CD4-positive, alpha-beta memory T cell (primary cell): ENCODE measurements around the gene LCP1. TPM values are rescaled to one million over a fixed set of nuclear protein-coding genes. Genes with fewer than 3 reads are reported as not detected.
A peak's percentile ranks its signal among the peaks of the same experiment; 100 is the strongest.

Experiments used
- CTCF ChIA-PET: fragments of 350-600 bp; sonication (Branson Sonifier 250); formaldehyde crosslinking; loops from one replicate; lab custom pipeline; 2021; ENCODE audit warnings: inconsistent platforms; ENCODE audit not compliant: partially characterized antibody; lab: Charles Lee
- POLR2A ChIA-PET: fragments of 350-600 bp; sonication (Branson Sonifier 250); formaldehyde crosslinking; loops from one replicate; lab custom pipeline; 2021; ENCODE audit not compliant: partially characterized antibody; lab: Charles Lee
- DNase-seq, 5 donors: peaks; one replicate each; pipeline versions ENCODE4 v3.0.0 to v3.0.0-alpha.2; 2020 to 2022; ENCODE audit warnings: mixed read lengths in 1 of 5
- H3K27ac ChIP-seq: one replicate; pipeline ENCODE4 v1.7.0; 2013; ENCODE audit warnings: low read depth, low read length
- H3K27me3 ChIP-seq: 2 replicates; pipeline ENCODE4 v1.7.0; 2013; ENCODE audit warnings: mild to moderate bottlenecking, low read length, moderate library complexity; ENCODE audit not compliant: insufficient read depth
- H3K36me3 ChIP-seq: 2 replicates; pipeline ENCODE4 v1.7.0; 2013; ENCODE audit warnings: mild to moderate bottlenecking, low read length, moderate library complexity; ENCODE audit not compliant: insufficient read depth
- H3K4me1 ChIP-seq: 2 replicates; pipeline ENCODE4 v1.7.0; 2013; ENCODE audit warnings: mild to moderate bottlenecking, low read length, moderate library complexity; ENCODE audit not compliant: insufficient read depth
- H3K4me3 ChIP-seq, 2 donors: one replicate each; pipeline ENCODE4 v1.7.0; 2013; ENCODE audit warnings: low read length in 2 of 2, mild to moderate bottlenecking in 1 of 2
- H3K9me3 ChIP-seq, 2 donors: one replicate each; pipeline ENCODE4 v1.7.0; 2013; ENCODE audit warnings: low read length in 2 of 2, control low read depth in 1 of 2; ENCODE audit not compliant: control insufficient read depth in 1 of 2
- H3K27ac Mint-ChIP-seq, 7 donors: one replicate each; pipeline ENCODE4 v1.8.0; 2020 to 2021; ENCODE audit warnings: mixed read lengths in 7 of 7, mild to moderate bottlenecking in 6 of 7, inconsistent platforms in 3 of 7, moderate library complexity in 3 of 7
- H3K27me3 Mint-ChIP-seq, 2 donors: one replicate each; pipeline ENCODE4 v1.8.0; 2020 to 2021; ENCODE audit warnings: mixed read lengths in 2 of 2
- H3K36me3 Mint-ChIP-seq, 2 donors: one replicate each; pipeline ENCODE4 v1.8.0; 2020 to 2021; ENCODE audit warnings: mixed read lengths in 2 of 2, inconsistent platforms in 1 of 2, mild to moderate bottlenecking in 1 of 2
- H3K4me1 Mint-ChIP-seq, 4 donors: one replicate each; pipeline ENCODE4 v1.8.0; 2020 to 2021; ENCODE audit warnings: mixed read lengths in 4 of 4, mild to moderate bottlenecking in 1 of 4
- H3K4me3 Mint-ChIP-seq, 8 donors: one replicate each; pipeline ENCODE4 v1.8.0; 2020 to 2021; ENCODE audit warnings: mixed read lengths in 8 of 8, mild to moderate bottlenecking in 7 of 8, moderate library complexity in 6 of 8, inconsistent platforms in 3 of 8
- H3K9me3 Mint-ChIP-seq, 8 donors: one replicate each; pipeline ENCODE4 v1.8.0; 2020 to 2021; ENCODE audit warnings: mixed read lengths in 8 of 8, mild to moderate bottlenecking in 5 of 8, inconsistent platforms in 3 of 8, moderate library complexity in 1 of 8
- intact Hi-C: fragments of 100-400 bp; cut with micrococcal nuclease; formaldehyde crosslinking; loops from one replicate; pipeline ENCODE4 v1.15.1; 2023
- polyA plus RNA-seq, 2 donors: library from polyadenylated mRNA; unstranded; fragments of 300-500 nt; fragmentation: Illumina TruSeq; gene quantifications; one replicate each; pipeline ENCODE4 v1.2.3, GENCODE V29; 2021
- total RNA-seq, 2 experiments: library from RNA; stranded (reverse); gene quantifications; one replicate each; pipeline ENCODE4 v1.2.3, GENCODE V29; 2021

The LCP1 gene
- total and polyA plus RNA-seq, 4 experiments from 2014 or later = 466 to 1,658 (median 833) TPM

- H3K27ac ChIP-seq = peak overlapping the region; percentile 73
- no peaks in the 10 kb centered on the region for H3K9me3 ChIP-seq
- Mint-ChIP-seq H3K27ac (peak overlapping the region; percentile 84 to 96 (median 94)), H3K27me3 (no peaks in the 10 kb centered on the region), H3K4me3 (peak overlapping the region; percentile 1 to 87 (median 60)), H3K9me3 (no peaks in the 10 kb centered on the region), H3K4me1 (peaks cover 42 to 56% (median 48%) of the 10 kb centered on the region in 4 donors), H3K36me3 (peaks cover 23 to 58% of the 10 kb centered on the region in 2 donors)
- intact Hi-C loops = loop anchor here (1.0 to 5.0 kb wide), 6 partner anchors 10 to 161 kb away; partner anchors contain the start of gene LRRC63
- POLR2A ChIA-PET = interaction anchor here (0.6 to 12.1 kb wide), 12 partner anchors 9 to 161 kb away, joined by 3 to 288 read pairs (median 5); partner anchors contain the start of genes LCP1 and LRRC63
- H3K4me3 ChIP-seq = peak overlapping the region; percentile 2 to 23
- CTCF ChIA-PET = interaction anchor here (0.8 to 12.0 kb wide), 26 partner anchors 9 to 162 kb away, joined by 3 to 188 read pairs (median 7); partner anchors contain the start of genes LCP1, LRRC63 and ZC3H13
- H3K27me3 ChIP-seq = no peaks in the 10 kb centered on the region
- peaks cover 49% of the 10 kb centered on the region for H3K4me1 ChIP-seq
- peaks cover 46% of the 10 kb centered on the region for H3K36me3 ChIP-seq
- DNase-seq = no peak
Observed at GRCh38 chr13:46160065-46160464, 21.9 kb downstream of the LCP1 start.

GRCh38 chr13:46158983-46159382 lies 23.0 kb downstream of the LCP1 start:
- Mint-ChIP-seq H3K27ac (peak overlapping the region; percentile 67 to 96 (median 92)), H3K4me1 (peaks cover 34 to 47% (median 39%) of the 10 kb centered on the region in 4 donors), H3K36me3 (peaks cover 32 to 63% of the 10 kb centered on the region in 2 donors), H3K9me3 (no peaks in the 10 kb centered on the region), H3K4me3 (peak overlapping the region in 3 of 8 donors; percentile 58 to 83 (median 82)), H3K27me3 (no peaks in the 10 kb centered on the region)
- no peaks in the 10 kb centered on the region for H3K9me3 ChIP-seq
- H3K4me3 ChIP-seq = no peak overlapping the region
- no peak for DNase-seq
- peaks cover 39% of the 10 kb centered on the region for H3K4me1 ChIP-seq
- intact Hi-C loops = no loop called here
- peaks cover 56% of the 10 kb centered on the region for H3K36me3 ChIP-seq
- no peaks in the 10 kb centered on the region for H3K27me3 ChIP-seq
- H3K27ac ChIP-seq = peak overlapping the region; percentile 14
- ChIA-PET POLR2A (interaction anchor here (1.3 to 12.1 kb wide), 4 partner anchors 17 to 136 kb away, joined by 3 to 288 read pairs (median 9); partner anchors contain the start of gene LCP1), CTCF (interaction anchor here (0.7 to 12.0 kb wide), 14 partner anchors 9 to 163 kb away, joined by 3 to 188 read pairs (median 16); partner anchors contain the start of genes LCP1 and LRRC63)

- H3K27ac Mint-ChIP-seq = peak overlapping the region in 3 of 7 donors; percentile 53 to 92 (median 84)
- no peaks in the 10 kb centered on the region for H3K27me3 Mint-ChIP-seq
- peak overlapping the region; percentile 14 for H3K27ac ChIP-seq
- H3K36me3 ChIP-seq = peaks cover 63% of the 10 kb centered on the region
- H3K4me3 ChIP-seq = no peak overlapping the region
- no peaks in the 10 kb centered on the region for H3K9me3 ChIP-seq
- H3K4me1 Mint-ChIP-seq = peaks cover 31 to 46% (median 38%) of the 10 kb centered on the region in 4 donors
- CTCF ChIA-PET = interaction anchor here (1.7 to 12.0 kb wide), 7 partner anchors 8 to 163 kb away, joined by 5 to 188 read pairs (median 27); partner anchors contain the start of gene LCP1
- no peak overlapping the region for H3K4me3 Mint-ChIP-seq
- H3K9me3 Mint-ChIP-seq = no peaks in the 10 kb centered on the region
- POLR2A ChIA-PET = interaction anchor here (1.0 to 12.1 kb wide), 3 partner anchors 18 to 106 kb away, joined by 3 to 288 read pairs (median 3); partner anchors contain the start of genes LCP1 and ZC3H13
- DNase-seq = no peak
- H3K4me1 ChIP-seq = peaks cover 33% of the 10 kb centered on the region
- intact Hi-C loops = no loop called here
- H3K27me3 ChIP-seq = no peaks in the 10 kb centered on the region
- peaks cover 38 to 67% of the 10 kb centered on the region in 2 donors for H3K36me3 Mint-ChIP-seq
Observed at GRCh38 chr13:46158222-46158621, 23.8 kb downstream of the LCP1 start.

GRCh38 chr13:46154136-46154801 lies 27.7 kb downstream of the LCP1 start:
- no peak for DNase-seq
- intact Hi-C loops = no loop called here
- H3K4me3 Mint-ChIP-seq = no peak overlapping the region
- H3K36me3 ChIP-seq = peaks cover 94% of the 10 kb centered on the region
- peaks cover 18% of the 10 kb centered on the region for H3K4me1 ChIP-seq
- H3K9me3 ChIP-seq = no peaks in the 10 kb centered on the region
- peak overlapping the region; percentile 56 to 92 (median 82) for H3K27ac Mint-ChIP-seq
- ChIA-PET CTCF (interaction anchor here (1.4 to 12.0 kb wide), 5 partner anchors 11 to 167 kb away, joined by 4 to 188 read pairs (median 5); no protein-coding TSS in a partner anchor), POLR2A (interaction anchor here (2.0 to 12.1 kb wide), 2 partner anchors 22 to 56 kb away, joined by 6 to 288 read pairs; partner anchors contain the start of gene LCP1)
- H3K27me3 Mint-ChIP-seq = no peaks in the 10 kb centered on the region
- H3K4me3 ChIP-seq = no peak overlapping the region
- H3K4me1 Mint-ChIP-seq = peaks cover 24 to 42% (median 32%) of the 10 kb centered on the region in 4 donors
- no peak overlapping the region for H3K27ac ChIP-seq
- H3K27me3 ChIP-seq = no peaks in the 10 kb centered on the region
- no peaks in the 10 kb centered on the region for H3K9me3 Mint-ChIP-seq
- peaks cover 69 to 86% of the 10 kb centered on the region in 2 donors for H3K36me3 Mint-ChIP-seq

- ChIA-PET POLR2A (interaction anchor here (1.2 to 1.3 kb wide), 2 partner anchors 9 to 13 kb away, joined by 4 to 5 read pairs; no protein-coding TSS in a partner anchor), CTCF (interaction anchor here (0.9 to 2.9 kb wide), 4 partner anchors 8 to 43 kb away, joined by 3 to 9 read pairs (median 4); no protein-coding TSS in a partner anchor)
- Mint-ChIP-seq H3K4me1 (peaks cover 23 to 37% (median 27%) of the 10 kb centered on the region in 4 donors), H3K27me3 (no peaks in the 10 kb centered on the region), H3K36me3 (peaks cover 64 to 82% of the 10 kb centered on the region in 2 donors), H3K4me3 (no peak overlapping the region), H3K9me3 (no peaks in the 10 kb centered on the region), H3K27ac (peak overlapping the region; percentile 9 to 88 (median 81))
- Histone ChIP-seq H3K36me3 (peaks cover 92% of the 10 kb centered on the region), H3K4me1 (peaks cover 12% of the 10 kb centered on the region), H3K27ac (no peak overlapping the region), H3K9me3 (no peaks in the 10 kb centered on the region), H3K4me3 (no peak overlapping the region), H3K27me3 (no peaks in the 10 kb centered on the region)
- intact Hi-C loops = no loop called here
- no peak for DNase-seq
Observed at GRCh38 chr13:46152627-46153328, 29.2 kb downstream of the LCP1 start.

- no peaks in the 10 kb centered on the region for H3K27me3 ChIP-seq
- Mint-ChIP-seq H3K27ac (peak overlapping the region; percentile 15 to 93 (median 81)), H3K4me3 (no peak overlapping the region), H3K4me1 (peaks cover 23 to 37% (median 28%) of the 10 kb centered on the region in 4 donors), H3K36me3 (peaks cover 74 to 88% of the 10 kb centered on the region in 2 donors), H3K9me3 (no peaks in the 10 kb centered on the region), H3K27me3 (no peaks in the 10 kb centered on the region)
- peak overlapping the region; percentile 34 for H3K27ac ChIP-seq
- peaks cover 12% of the 10 kb centered on the region for H3K4me1 ChIP-seq
- ChIA-PET CTCF (interaction anchor here (1.2 to 2.9 kb wide), 7 partner anchors 8 to 171 kb away, joined by 3 to 19 read pairs (median 5); no protein-coding TSS in a partner anchor), POLR2A (interaction anchor here (0.9 to 2.8 kb wide), 5 partner anchors 10 to 61 kb away, joined by 3 to 9 read pairs (median 3); no protein-coding TSS in a partner anchor)
- H3K36me3 ChIP-seq = peaks cover 88% of the 10 kb centered on the region
- intact Hi-C loops = no loop called here
- no peaks in the 10 kb centered on the region for H3K9me3 ChIP-seq
- no peak overlapping the region for H3K4me3 ChIP-seq
- DNase-seq = no peak
Observed at GRCh38 chr13:46150134-46150693, 31.8 kb downstream of the LCP1 start.
